ENCODE measurements around the gene LMAN1L. TPM values are rescaled to one million over a fixed set of nuclear protein-coding genes. Genes with fewer than 3 reads are reported as not detected.

LMAN1L gene
- total and polyA plus RNA-seq, 4 donors: 0.08 TPM; not detected in 3

- peaks cover 3 to 16% (median 11%) of the 10 kb centered on the region in 4 donors for H3K4me1 ChIP-seq (ENCODE audit: control insufficient read depth in 4 of 4, insufficient read depth in 4 of 4, low read length in 3 of 4)
- 77% methylated on average over 5 of the region's 5 CpGs for WGBS
- H3K4me3 ChIP-seq (ENCODE audit: low read depth in 1 of 3, low read length in 3 of 3): no peak overlapping the region
- H3K27me3 ChIP-seq (ENCODE audit: control insufficient read depth in 4 of 4, insufficient read depth in 4 of 4, low read length in 3 of 4): no peaks in the 10 kb centered on the region
- TF ChIP-seq NR2F2 (IDR thresholded peaks at IDR 0.05) (no peak), SP1 (IDR thresholded peaks at IDR 0.05) (no peak), FOXA2 (IDR thresholded peaks at IDR 0.05) (no peak), GABPA (IDR thresholded peaks at IDR 0.05 in 1 of 2, conservative IDR thresholded peaks at IDR 0.05 in 1 of 2) (no peak), JUND (IDR thresholded peaks at IDR 0.05) (no peak), FOXA1 (IDR thresholded peaks at IDR 0.05) (no peak), RXRA (IDR thresholded peaks at IDR 0.05) (no peak), ATF3 (IDR thresholded peaks at IDR 0.05) (no peak), HNF4G (IDR thresholded peaks at IDR 0.05) (no peak), CTCF (IDR thresholded peaks at IDR 0.05; ENCODE audit: low read depth, low read length, missing input control) (no peak), RAD21 (IDR thresholded peaks at IDR 0.05) (no peak), YY1 (IDR thresholded peaks at IDR 0.05) (no peak), EGR1 (IDR thresholded peaks at IDR 0.05; ENCODE audit: low read depth in 2 of 2) (no peak), HNF4A (conservative IDR thresholded peaks at IDR 0.05) (no peak), MAX (IDR thresholded peaks at IDR 0.05) (no peak), TAF1 (conservative IDR thresholded peaks at IDR 0.05) (no peak)
- TF ChIP-seq, protein P1, sequence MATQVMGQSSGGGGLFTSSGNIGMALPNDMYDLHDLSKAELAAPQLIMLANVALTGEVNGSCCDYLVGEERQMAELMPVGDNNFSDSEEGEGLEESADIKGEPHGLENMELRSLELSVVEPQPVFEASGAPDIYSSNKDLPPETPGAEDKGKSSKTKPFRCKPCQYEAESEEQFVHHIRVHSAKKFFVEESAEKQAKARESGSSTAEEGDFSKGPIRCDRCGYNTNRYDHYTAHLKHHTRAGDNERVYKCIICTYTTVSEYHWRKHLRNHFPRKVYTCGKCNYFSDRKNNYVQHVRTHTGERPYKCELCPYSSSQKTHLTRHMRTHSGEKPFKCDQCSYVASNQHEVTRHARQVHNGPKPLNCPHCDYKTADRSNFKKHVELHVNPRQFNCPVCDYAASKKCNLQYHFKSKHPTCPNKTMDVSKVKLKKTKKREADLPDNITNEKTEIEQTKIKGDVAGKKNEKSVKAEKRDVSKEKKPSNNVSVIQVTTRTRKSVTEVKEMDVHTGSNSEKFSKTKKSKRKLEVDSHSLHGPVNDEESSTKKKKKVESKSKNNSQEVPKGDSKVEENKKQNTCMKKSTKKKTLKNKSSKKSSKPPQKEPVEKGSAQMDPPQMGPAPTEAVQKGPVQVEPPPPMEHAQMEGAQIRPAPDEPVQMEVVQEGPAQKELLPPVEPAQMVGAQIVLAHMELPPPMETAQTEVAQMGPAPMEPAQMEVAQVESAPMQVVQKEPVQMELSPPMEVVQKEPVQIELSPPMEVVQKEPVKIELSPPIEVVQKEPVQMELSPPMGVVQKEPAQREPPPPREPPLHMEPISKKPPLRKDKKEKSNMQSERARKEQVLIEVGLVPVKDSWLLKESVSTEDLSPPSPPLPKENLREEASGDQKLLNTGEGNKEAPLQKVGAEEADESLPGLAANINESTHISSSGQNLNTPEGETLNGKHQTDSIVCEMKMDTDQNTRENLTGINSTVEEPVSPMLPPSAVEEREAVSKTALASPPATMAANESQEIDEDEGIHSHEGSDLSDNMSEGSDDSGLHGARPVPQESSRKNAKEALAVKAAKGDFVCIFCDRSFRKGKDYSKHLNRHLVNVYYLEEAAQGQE (IDR thresholded peaks at IDR 0.05): no peak
- TF ChIP-seq, protein P2, sequence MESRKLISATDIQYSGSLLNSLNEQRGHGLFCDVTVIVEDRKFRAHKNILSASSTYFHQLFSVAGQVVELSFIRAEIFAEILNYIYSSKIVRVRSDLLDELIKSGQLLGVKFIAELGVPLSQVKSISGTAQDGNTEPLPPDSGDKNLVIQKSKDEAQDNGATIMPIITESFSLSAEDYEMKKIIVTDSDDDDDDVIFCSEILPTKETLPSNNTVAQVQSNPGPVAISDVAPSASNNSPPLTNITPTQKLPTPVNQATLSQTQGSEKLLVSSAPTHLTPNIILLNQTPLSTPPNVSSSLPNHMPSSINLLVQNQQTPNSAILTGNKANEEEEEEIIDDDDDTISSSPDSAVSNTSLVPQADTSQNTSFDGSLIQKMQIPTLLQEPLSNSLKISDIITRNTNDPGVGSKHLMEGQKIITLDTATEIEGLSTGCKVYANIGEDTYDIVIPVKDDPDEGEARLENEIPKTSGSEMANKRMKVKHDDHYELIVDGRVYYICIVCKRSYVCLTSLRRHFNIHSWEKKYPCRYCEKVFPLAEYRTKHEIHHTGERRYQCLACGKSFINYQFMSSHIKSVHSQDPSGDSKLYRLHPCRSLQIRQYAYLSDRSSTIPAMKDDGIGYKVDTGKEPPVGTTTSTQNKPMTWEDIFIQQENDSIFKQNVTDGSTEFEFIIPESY (IDR thresholded peaks at IDR 0.05): no peak
- H3K27ac ChIP-seq (ENCODE audit: low read depth in 1 of 2, low read length in 2 of 2): no peak overlapping the region
- H3K9ac ChIP-seq (ENCODE audit: low read depth in 1 of 2, low read length in 2 of 2): no peak overlapping the region
- no peak for DNase-seq (ENCODE audit: low spot score)
- H3K9me3 ChIP-seq (ENCODE audit: control insufficient read depth in 4 of 4, low read length in 3 of 4): no peaks in the 10 kb centered on the region
- no peaks in the 10 kb centered on the region for H3K36me3 ChIP-seq (ENCODE audit: control insufficient read depth in 4 of 4, insufficient read depth in 3 of 4, low read depth in 1 of 4, low read length in 3 of 4)
Measured at GRCh38 chr15:74773731-74774252, 38.8 kb upstream of the LMAN1L start.
